HG02973 (cell line): Measurements from ENCODE around the gene KLHDC4.

Experiments used
- ATAC-seq: cut with Tn5 transposase; IDR thresholded peaks from one replicate; pipeline ENCODE4 v1.9.1; 2021; ENCODE audit warnings: moderate library complexity; ENCODE audit not compliant: unreplicated experiment

KLHDC4 gene

DNA sequence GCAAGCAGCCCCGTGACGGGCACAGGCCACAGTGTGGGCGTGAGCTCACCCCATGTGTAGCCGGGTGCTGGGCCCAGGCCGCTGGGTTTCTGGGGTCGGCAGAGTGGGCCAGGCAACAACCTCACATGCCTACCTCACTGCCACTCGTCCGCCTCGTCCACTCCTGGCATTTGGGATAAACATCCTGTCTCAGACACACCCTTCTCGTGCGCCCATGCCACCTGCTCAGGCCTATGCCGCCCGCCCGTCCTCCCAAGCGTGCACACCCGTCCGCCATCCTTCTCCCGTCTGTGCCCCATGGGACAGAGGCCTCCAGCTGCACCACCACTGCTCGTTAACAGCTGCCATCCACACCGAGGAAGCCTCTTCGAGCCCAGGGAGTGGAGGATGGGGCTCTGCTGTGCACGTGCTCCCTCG is 64.3 kb downstream of the KLHDC4 start:
- ATAC-seq, result no peak

GRCh38 chr16:87701078-87701460 is 64.7 kb downstream of the KLHDC4 start:
- no peak for ATAC-seq

DNA sequence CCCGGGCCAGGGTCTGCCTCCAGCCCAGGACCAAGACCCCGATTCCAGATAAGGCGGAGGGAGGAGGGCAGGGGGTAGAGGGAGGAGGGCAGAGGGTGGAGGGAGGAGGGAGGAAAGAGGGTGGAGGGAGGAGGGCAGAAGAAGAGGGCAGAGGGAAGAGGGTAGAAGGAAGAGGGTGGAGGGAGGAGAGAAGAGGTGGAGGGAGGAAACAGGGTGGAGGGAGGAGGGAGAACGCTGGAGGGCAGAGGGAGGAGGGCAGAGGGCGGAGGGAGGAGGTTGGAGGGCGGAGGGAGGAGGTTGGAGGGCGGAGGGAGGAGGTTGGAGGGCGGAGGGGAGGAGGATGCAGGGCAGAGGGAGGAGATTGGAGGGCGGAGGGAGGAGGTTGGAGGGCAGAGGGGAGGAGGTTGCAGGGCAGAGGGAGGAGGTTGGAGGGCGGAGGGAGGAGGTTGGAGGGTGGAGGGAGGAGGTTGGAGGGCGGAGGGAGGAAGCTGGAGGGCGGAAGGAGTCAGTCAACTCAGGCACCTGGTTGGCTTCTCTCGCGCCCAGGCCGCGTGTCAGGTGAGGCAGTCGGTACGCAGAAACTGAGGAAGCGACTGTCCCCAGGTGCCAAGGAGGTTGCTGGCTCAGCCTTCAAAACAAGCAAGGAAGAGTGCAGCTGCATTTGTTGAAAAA is 65.2 kb downstream of the KLHDC4 start:
- ATAC-seq, result no peak

GRCh38 chr16:87698676-87699199 is 67.0 kb downstream of the KLHDC4 start:
- peak; percentile 27 for ATAC-seq

GRCh38 chr16:87698241-87698640 is 67.5 kb downstream of the KLHDC4 start:
- peak; percentile 38 for ATAC-seq

- no peak for ATAC-seq
These were observed 68.0 kb downstream of the KLHDC4 start for GRCh38 chr16:87697792-87698191.

- no peak for ATAC-seq
These were observed 68.5 kb downstream of the KLHDC4 start for GRCh38 chr16:87697256-87697655.

- no peak for ATAC-seq
These were observed 69.1 kb downstream of the KLHDC4 start for GRCh38 chr16:87696726-87697125.

DNA sequence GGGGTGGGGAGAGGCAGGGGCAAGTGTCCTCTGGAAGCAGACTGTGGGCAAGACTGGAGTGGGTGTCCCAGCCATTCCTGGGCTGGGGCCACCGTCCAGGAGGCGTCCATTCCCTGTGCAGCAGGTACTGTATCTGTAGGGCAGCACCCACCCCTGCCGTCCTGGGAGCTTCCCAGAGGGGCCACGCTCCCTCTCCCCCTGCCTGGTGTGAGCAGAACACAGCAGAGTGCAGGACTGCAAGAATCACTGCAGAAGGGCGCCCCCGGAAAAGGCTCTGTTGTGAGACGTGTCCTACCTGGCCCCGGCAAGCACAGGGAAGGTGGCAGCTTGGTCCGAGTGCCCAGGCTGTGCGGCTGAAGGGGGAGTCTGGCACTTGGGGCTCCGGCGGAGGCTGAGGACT is 70.3 kb downstream of the KLHDC4 start:
- ATAC-seq, result no peak

DNA sequence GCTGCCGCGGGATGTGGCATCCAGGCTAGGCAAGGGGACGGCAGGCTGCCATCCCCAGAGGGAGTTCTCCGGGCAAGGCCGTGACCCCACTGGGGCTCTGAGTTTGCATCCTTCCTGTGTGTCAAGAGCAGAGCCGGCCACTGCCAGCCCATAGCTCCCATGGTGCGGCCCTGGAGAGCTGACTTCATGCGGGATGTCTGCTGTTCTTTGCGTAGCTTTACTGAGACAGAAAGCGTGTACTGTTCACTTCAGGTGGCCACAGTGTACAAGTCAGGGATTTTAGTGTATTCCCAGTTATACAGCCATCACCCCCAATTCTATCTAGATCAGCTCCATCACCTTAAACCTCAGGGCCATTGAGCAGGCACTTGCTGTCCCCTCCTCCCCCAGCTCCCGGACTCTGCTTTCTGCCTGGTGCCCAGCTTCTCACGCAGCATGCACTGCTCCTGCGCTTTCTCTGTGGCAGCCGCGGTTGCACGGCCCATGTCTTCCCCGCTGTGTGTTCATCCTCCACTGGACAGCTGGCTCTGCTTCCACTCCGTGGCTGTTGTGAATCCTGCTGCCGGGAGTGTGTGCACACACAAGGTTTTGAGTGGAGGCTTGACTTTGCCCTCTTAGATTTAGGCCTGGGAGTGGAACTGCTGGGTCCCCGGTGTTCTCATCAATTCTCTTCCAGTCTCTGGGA is 71.2 kb downstream of the KLHDC4 start:
- ATAC-seq, result no peak

GRCh38 chr16:87693827-87694226 is 72.0 kb downstream of the KLHDC4 start:
- no peak for ATAC-seq

DNA sequence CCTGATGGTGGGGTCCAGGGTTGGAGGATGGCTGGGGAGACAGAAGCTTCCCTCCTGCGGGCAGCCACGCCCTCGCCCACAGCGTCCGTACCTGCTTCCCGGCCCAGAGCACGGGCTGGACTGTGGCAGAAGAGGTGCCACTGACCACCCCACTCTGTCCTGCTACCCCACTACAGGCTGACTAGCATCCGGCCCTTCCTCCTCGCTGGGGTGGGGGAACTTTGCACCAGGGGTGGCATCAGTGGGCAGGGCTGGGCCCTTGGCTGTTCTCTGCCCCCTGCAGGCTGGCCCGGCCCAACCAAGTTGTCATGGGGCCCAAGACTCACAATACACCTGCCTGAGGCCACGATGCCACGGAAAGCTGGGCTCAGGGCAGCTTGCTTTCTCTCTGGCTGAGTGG is 73.0 kb downstream of the KLHDC4 start:
- no peak for ATAC-seq

DNA sequence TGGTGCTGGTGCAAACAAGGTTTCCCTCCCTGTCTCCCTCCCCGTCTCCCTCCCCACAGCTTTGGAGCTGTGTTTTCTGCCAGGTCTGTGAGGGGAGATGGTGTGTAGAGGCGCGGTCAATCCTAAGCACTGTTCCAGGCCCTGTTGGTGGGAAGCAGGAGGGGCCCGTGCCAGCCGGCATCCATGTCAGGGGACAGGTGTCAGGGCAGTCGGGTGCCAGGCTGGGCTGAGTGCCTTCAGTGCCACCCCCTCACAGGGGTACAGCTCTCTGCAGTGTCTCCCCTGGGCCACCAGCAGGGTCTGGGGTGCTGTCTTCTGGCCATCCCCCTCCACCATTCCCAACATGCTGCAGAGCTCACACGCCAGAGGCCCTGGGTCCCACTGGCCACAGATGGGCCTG is 73.6 kb downstream of the KLHDC4 start:
- no peak for ATAC-seq

DNA sequence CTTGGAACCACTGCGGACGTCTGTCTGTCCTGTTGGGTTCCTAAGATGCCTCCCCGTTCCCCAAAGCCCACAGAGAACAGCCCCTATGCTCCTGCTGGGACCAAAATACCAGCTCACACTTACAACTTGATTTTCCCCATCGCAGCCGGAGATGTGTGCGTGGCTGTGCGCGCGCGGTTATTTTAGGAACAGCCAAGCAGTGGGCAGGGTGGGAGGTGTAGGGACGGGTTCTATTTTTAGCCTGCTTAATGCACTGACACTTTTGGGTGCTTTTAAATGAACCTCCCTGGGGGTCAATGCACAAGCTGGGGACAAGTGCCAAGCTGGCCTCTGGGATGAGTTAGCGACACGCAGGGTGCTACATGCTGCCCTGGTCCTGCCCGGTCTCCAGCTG is 74.1 kb downstream of the KLHDC4 start:
- ATAC-seq, result no peak

- no peak for ATAC-seq
These were observed 74.7 kb downstream of the KLHDC4 start for GRCh38 chr16:87690911-87691685.

DNA sequence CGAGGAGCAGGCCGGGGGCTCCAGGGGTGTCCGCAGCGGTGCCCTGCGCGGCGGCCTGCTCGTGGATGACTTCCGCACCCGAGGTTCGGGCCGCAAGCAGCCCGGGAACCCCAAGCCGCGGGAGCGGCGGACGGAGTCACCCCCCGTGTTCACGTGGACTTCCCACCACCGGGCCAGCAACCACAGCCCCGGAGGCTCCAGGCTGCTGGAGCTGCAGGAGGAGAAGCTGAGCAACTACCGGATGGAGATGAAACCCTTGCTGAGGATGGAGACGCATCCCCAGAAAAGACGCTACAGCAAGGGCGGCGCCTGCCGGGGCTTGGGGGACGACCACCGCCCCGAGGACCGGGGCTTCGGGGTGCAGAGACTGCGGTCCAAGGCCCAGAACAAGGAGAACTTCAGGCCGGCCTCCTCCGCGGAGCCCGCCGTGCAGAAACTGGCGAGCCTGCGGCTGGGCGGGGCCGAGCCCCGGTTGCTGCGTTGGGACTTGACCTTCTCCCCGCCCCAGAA is 75.8 kb downstream of the KLHDC4 start:
- ATAC-seq, result no peak

- ATAC-seq, result no peak
These were observed 76.6 kb downstream of the KLHDC4 start for GRCh38 chr16:87688876-87689815.

- ATAC-seq, result no peak
These were observed 77.7 kb downstream of the KLHDC4 start for GRCh38 chr16:87687998-87688529.

GRCh38 chr16:87687126-87687910 is 78.5 kb downstream of the KLHDC4 start:
- ATAC-seq, result no peak
